ENCODE results near the gene PTPRF. TPM values are rescaled to one million over a fixed set of nuclear protein-coding genes. Genes with fewer than 3 reads are reported as not detected.

PTPRF gene
- total and polyA plus RNA-seq, 3 donors from 2014 or later: 43.1 to 51.0 (median 45.4) TPM

GRCh38 chr1:43507296-43508295 is 23.1 kb upstream of the PTPRF start:
- Histone ChIP-seq H3K9me3 (no peaks in the 10 kb centered on the region), H3K27ac (no peak overlapping the region), H3K27me3 (no peaks in the 10 kb centered on the region), H3K4me3 (no peak overlapping the region), H3K4me1 (no peaks in the 10 kb centered on the region), H3K36me3 (ENCODE audit: low read depth, missing control alignments) (no peaks in the 10 kb centered on the region)
- no peak for DNase-seq
- intact Hi-C loops (cut with DNase I; ENCODE audit: low total_unique reads): no loop called here
- WGBS, 2 donors: 83 to 88% methylated on average over 5 of the region's 5 CpGs
- no peak for TF ChIP-seq POLR2A (IDR thresholded peaks at IDR 0.05)
- no peak for TF ChIP-seq CTCF (IDR thresholded peaks at IDR 0.05)

DNA sequence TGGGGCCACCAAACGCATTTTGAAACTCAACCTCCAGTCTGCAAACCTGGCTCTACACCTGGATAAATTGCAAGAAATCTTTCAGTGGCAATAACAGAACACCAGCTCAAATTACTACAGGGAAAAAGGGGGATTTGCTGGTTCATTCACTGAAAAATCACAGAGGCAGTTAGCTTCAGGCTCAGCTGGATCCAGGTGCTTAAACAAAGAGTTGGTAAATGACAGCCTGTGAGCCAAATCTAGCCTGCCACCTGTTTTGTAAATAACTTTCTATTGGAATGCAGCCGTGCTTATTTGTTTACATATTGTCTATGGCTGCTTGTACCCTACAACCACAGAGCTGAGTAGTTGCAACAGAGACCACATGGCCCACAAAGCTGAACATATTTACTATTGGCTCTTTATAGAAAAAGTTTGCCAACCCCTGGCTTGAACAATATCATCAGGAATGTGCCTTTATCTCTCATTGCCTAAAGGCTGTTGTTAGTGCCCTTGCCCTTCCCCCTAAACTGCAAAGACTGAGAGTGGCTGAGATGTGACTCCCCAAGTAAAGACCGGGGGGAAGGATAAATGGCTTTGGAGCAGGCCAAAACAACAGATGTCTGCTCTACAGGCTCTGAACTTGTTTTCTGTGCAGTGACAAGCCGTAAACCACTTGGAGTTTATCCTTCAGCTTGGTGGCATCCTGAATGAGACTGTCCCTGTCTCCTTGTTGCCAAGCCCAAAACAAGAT is 21.5 kb upstream of the PTPRF start:
- H3K9me3 ChIP-seq: no peaks in the 10 kb centered on the region
- TF ChIP-seq CTCF (IDR thresholded peaks at IDR 0.05) (no peak), POLR2A (IDR thresholded peaks at IDR 0.05) (no peak)
- no peaks in the 10 kb centered on the region for H3K36me3 ChIP-seq (ENCODE audit: low read depth, missing control alignments)
- H3K4me3 ChIP-seq: no peak overlapping the region
- H3K4me1 ChIP-seq: no peaks in the 10 kb centered on the region
- 82 to 86% methylated on average over 4 of the region's 4 CpGs for WGBS, 2 donors
- intact Hi-C loops (cut with DNase I; ENCODE audit: low total_unique reads): no loop called here
- H3K27me3 ChIP-seq: no peaks in the 10 kb centered on the region
- no peak overlapping the region for H3K27ac ChIP-seq
- DNase-seq: no peak

GRCh38 chr1:43509740-43510375 is 20.8 kb upstream of the PTPRF start:
- H3K27me3 ChIP-seq: no peaks in the 10 kb centered on the region
- no peaks in the 10 kb centered on the region for H3K36me3 ChIP-seq (ENCODE audit: low read depth, missing control alignments)
- no peaks in the 10 kb centered on the region for H3K4me1 ChIP-seq
- WGBS, 2 donors: 77 to 80% methylated on average over 12 of the region's 12 CpGs
- no peak for DNase-seq
- no peak overlapping the region for H3K4me3 ChIP-seq
- no peaks in the 10 kb centered on the region for H3K9me3 ChIP-seq
- H3K27ac ChIP-seq: no peak overlapping the region
- intact Hi-C loops (cut with DNase I; ENCODE audit: low total_unique reads): no loop called here
- TF ChIP-seq CTCF (IDR thresholded peaks at IDR 0.05) (no peak), POLR2A (IDR thresholded peaks at IDR 0.05) (no peak)

DNA sequence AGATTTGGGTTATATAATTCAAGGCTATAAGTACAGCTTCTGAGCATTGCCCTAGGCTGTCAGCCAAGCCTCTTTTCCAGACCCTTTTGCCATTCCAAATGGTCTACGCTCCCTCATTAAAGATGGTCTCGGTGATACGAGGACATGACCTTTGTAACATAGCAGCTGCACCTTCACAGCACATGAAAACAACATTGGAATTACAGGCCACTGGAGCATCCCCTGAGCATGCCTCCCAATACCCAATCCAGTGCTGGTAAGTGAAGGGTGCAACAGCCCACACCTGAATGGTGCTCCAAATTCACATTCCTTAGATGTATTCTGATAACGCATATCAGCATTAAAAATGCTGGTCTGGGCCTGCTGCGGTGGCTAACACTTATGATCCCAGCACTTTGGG is 20.1 kb upstream of the PTPRF start:
- Histone ChIP-seq H3K4me3 (no peak overlapping the region), H3K27me3 (no peaks in the 10 kb centered on the region), H3K27ac (no peak overlapping the region), H3K9me3 (no peaks in the 10 kb centered on the region), H3K36me3 (ENCODE audit: low read depth, missing control alignments) (no peaks in the 10 kb centered on the region), H3K4me1 (no peaks in the 10 kb centered on the region)
- no peak for DNase-seq
- TF ChIP-seq POLR2A (IDR thresholded peaks at IDR 0.05) (no peak), CTCF (IDR thresholded peaks at IDR 0.05) (no peak)
- intact Hi-C loops (cut with DNase I; ENCODE audit: low total_unique reads): no loop called here
- WGBS, 2 donors: 83 to 100% methylated on average over 5 of the region's 5 CpGs
